COR-L47 (cell line): Measurements from ENCODE around the gene GPR17.

ENCODE experiments used
- DNase-seq: peaks from one replicate; lab custom pipeline; 2025; lab: John Stamatoyannopoulos, UW

The GPR17 gene

GRCh38 chr2:127630096-127630863 is 15.7 kb upstream of the GPR17 start:
- DNase-seq, result no peak

- DNase-seq, result no peak
Measured at GRCh38 chr2:127630864-127631540, 15.0 kb upstream of the GPR17 start.

- DNase-seq, result no peak
Measured at GRCh38 chr2:127631541-127631996, 14.4 kb upstream of the GPR17 start.

- no peak for DNase-seq
Measured at GRCh38 chr2:127631997-127632581, 13.9 kb upstream of the GPR17 start.

- no peak for DNase-seq
Measured at GRCh38 chr2:127632592-127633489, 13.1 kb upstream of the GPR17 start.

GRCh38 chr2:127633556-127634065 is 12.3 kb upstream of the GPR17 start:
- no peak for DNase-seq

- no peak for DNase-seq
Measured at GRCh38 chr2:127634066-127634617, 11.8 kb upstream of the GPR17 start.

GRCh38 chr2:127634626-127635379 is 11.2 kb upstream of the GPR17 start:
- no peak for DNase-seq

- no peak for DNase-seq
Measured at GRCh38 chr2:127635380-127636237, 10.3 kb upstream of the GPR17 start.

GRCh38 chr2:127636248-127637235 is 9.4 kb upstream of the GPR17 start:
- no peak for DNase-seq

- no peak for DNase-seq
Measured at GRCh38 chr2:127637236-127637630, 8.7 kb upstream of the GPR17 start.

- no peak for DNase-seq
Measured at GRCh38 chr2:127637725-127638252, 8.2 kb upstream of the GPR17 start.

- no peak for DNase-seq
Measured at GRCh38 chr2:127638361-127639110, 7.4 kb upstream of the GPR17 start.

GRCh38 chr2:127639111-127639474 is 6.9 kb upstream of the GPR17 start:
- DNase-seq, result no peak

GRCh38 chr2:127640082-127641072 is 5.6 kb upstream of the GPR17 start:
- no peak for DNase-seq

GRCh38 chr2:127641133-127641532 is 4.8 kb upstream of the GPR17 start:
- DNase-seq, result no peak
